Kidney glomerular epithelial cell (primary cell): ENCODE results near the gene TMEM116.
"Not testable (repeated sequence)": the region's sequence is repeated elsewhere in the genome, so short reads cannot be mapped to it uniquely, and the experiment has no call there.

Experiments
- DNase-seq: peaks from one replicate; lab custom pipeline; 2025; lab: John Stamatoyannopoulos, UW

TMEM116 gene

GRCh38 chr12:112009596-112009995, 3.4 kb downstream of the TMEM116 start:
- DNase-seq = not testable (repeated sequence)

GRCh38 chr12:112008918-112009317, 4.0 kb downstream of the TMEM116 start:
- DNase-seq = no peak

- no peak for DNase-seq
Observed at GRCh38 chr12:112007945-112008344, 5.0 kb downstream of the TMEM116 start.

GRCh38 chr12:112005419-112006395, 7.3 kb downstream of the TMEM116 start:
- no peak for DNase-seq

GRCh38 chr12:112004041-112004440, 8.9 kb downstream of the TMEM116 start:
- DNase-seq = no peak

GRCh38 chr12:112001576-112001975, 11.4 kb downstream of the TMEM116 start:
- no peak for DNase-seq

- DNase-seq = no peak
Observed at GRCh38 chr12:112000820-112001219, 12.1 kb downstream of the TMEM116 start.

GRCh38 chr12:111999129-111999528, 13.8 kb downstream of the TMEM116 start:
- DNase-seq = not testable (repeated sequence)

GRCh38 chr12:111998015-111998414, 14.9 kb downstream of the TMEM116 start:
- DNase-seq = no peak

- no peak for DNase-seq
Observed at GRCh38 chr12:111997300-111997699, 15.7 kb downstream of the TMEM116 start.

- DNase-seq = no peak
Observed at GRCh38 chr12:111995782-111996480, 17.0 kb downstream of the TMEM116 start.

- not testable (repeated sequence) for DNase-seq
Observed at GRCh38 chr12:111994211-111995111, 18.5 kb downstream of the TMEM116 start.

- DNase-seq = no peak
Observed at GRCh38 chr12:111993292-111994150, 19.4 kb downstream of the TMEM116 start.

GRCh38 chr12:111992464-111992863, 20.5 kb downstream of the TMEM116 start:
- no peak for DNase-seq

GRCh38 chr12:111991946-111992345, 21.0 kb downstream of the TMEM116 start:
- DNase-seq = no peak

- no peak for DNase-seq
Observed at GRCh38 chr12:111991535-111991934, 21.4 kb downstream of the TMEM116 start.

GRCh38 chr12:111984820-111985219, 28.1 kb downstream of the TMEM116 start:
- no peak for DNase-seq

GRCh38 chr12:111981987-111982386, 31.0 kb downstream of the TMEM116 start:
- no peak for DNase-seq

GRCh38 chr12:111980598-111980997, 32.4 kb downstream of the TMEM116 start:
- DNase-seq = no peak

GRCh38 chr12:111978545-111978944, 34.4 kb downstream of the TMEM116 start:
- no peak for DNase-seq

GRCh38 chr12:111976860-111977259, 36.1 kb downstream of the TMEM116 start:
- DNase-seq = no peak
